NT2/D1 (cell line): ENCODE results near the gene GATA6.
"Not testable (repeated sequence)": the region's sequence is repeated elsewhere in the genome, so short reads cannot be mapped to it uniquely, and the experiment has no call there.

Experiments used
- DNase-seq: peaks from one replicate; pipeline ENCODE4 v3.0.0-alpha.2; 2011; ENCODE audit warnings: low read depth, low spot score
- H3K27me3 ChIP-seq: 2 replicates; pipeline ENCODE4 v1.6.0; 2011; ENCODE audit warnings: mild to moderate bottlenecking; ENCODE audit not compliant: insufficient read length, insufficient read depth
- H3K36me3 ChIP-seq: 2 replicates; pipeline ENCODE4 v1.6.1; 2011; ENCODE audit warnings: mild to moderate bottlenecking, low read length, mixed read lengths; ENCODE audit not compliant: insufficient read depth, insufficient read length
- H3K4me1 ChIP-seq: 2 replicates; pipeline ENCODE4 v1.5.1; 2011; ENCODE audit not compliant: insufficient read depth, insufficient read length
- H3K4me3 ChIP-seq: 2 replicates; pipeline ENCODE4 v1.5.1; 2011; ENCODE audit warnings: low read depth; ENCODE audit not compliant: insufficient read length
- H3K9ac ChIP-seq: 2 replicates; pipeline ENCODE4 v1.6.0; 2011; ENCODE audit warnings: low read depth; ENCODE audit not compliant: insufficient read length
- H3K9me3 ChIP-seq: 2 replicates; pipeline ENCODE4 v1.5.1; 2011; ENCODE audit warnings: mild to moderate bottlenecking, low read length; ENCODE audit not compliant: insufficient read depth
- SUZ12 ChIP-seq: IDR thresholded peaks from 2 replicates; pipeline ENCODE4 v1.6.1; 2011; ENCODE audit not compliant: insufficient read length, insufficient read depth; ENCODE audit errors: extremely low read depth
- YY1 ChIP-seq: IDR thresholded peaks from 2 replicates; pipeline ENCODE4 v1.6.1; 2011; ENCODE audit not compliant: insufficient read length, insufficient read depth
- ZNF274 ChIP-seq: IDR thresholded peaks from 2 replicates; pipeline ENCODE4 v1.6.1; 2011; ENCODE audit warnings: mild to moderate bottlenecking, low read depth, low read length

Gene GATA6

GRCh38 chr18:22191346-22191695, 21.9 kb downstream of the GATA6 start:
- no peaks in the 10 kb centered on the region for H3K4me1 ChIP-seq
- H3K36me3 ChIP-seq = no peaks in the 10 kb centered on the region
- no peak overlapping the region for H3K9ac ChIP-seq

GRCh38 chr18:22191923-22192322, 22.5 kb downstream of the GATA6 start:
- no peak for DNase-seq
- Histone ChIP-seq H3K27me3 (no peaks in the 10 kb centered on the region), H3K4me3 (no peak overlapping the region), H3K9ac (no peak overlapping the region), H3K4me1 (no peaks in the 10 kb centered on the region), H3K36me3 (no peaks in the 10 kb centered on the region), H3K9me3 (no peaks in the 10 kb centered on the region)
- TF ChIP-seq ZNF274 (no peak), SUZ12 (no peak), YY1 (no peak)

More at GRCh38 chr18:22191346-22191695, 21.9 kb downstream of the GATA6 start:
- Histone ChIP-seq H3K4me3 (no peak overlapping the region), H3K9me3 (no peaks in the 10 kb centered on the region), H3K27me3 (no peaks in the 10 kb centered on the region)
- no peak for TF ChIP-seq ZNF274
- no peak for TF ChIP-seq YY1
- TF ChIP-seq SUZ12 = no peak
- DNase-seq = no peak

GRCh38 chr18:22193466-22193865, 24.1 kb downstream of the GATA6 start:
- Histone ChIP-seq H3K9ac (no peak overlapping the region), H3K27me3 (no peaks in the 10 kb centered on the region), H3K4me1 (no peaks in the 10 kb centered on the region), H3K4me3 (no peak overlapping the region), H3K36me3 (no peaks in the 10 kb centered on the region), H3K9me3 (no peaks in the 10 kb centered on the region)
- TF ChIP-seq ZNF274 = no peak
- TF ChIP-seq YY1 = no peak
- no peak for TF ChIP-seq SUZ12
- no peak for DNase-seq

GRCh38 chr18:22194151-22194598, 24.8 kb downstream of the GATA6 start:
- no peak for DNase-seq
- Histone ChIP-seq H3K27me3 (no peaks in the 10 kb centered on the region), H3K9ac (no peak overlapping the region), H3K9me3 (no peaks in the 10 kb centered on the region), H3K4me3 (no peak overlapping the region), H3K4me1 (no peaks in the 10 kb centered on the region), H3K36me3 (no peaks in the 10 kb centered on the region)
- TF ChIP-seq ZNF274 (no peak), YY1 (no peak), SUZ12 (no peak)

GRCh38 chr18:22195052-22195451, 25.7 kb downstream of the GATA6 start:
- Histone ChIP-seq H3K9me3 (no peaks in the 10 kb centered on the region), H3K36me3 (no peaks in the 10 kb centered on the region), H3K27me3 (no peaks in the 10 kb centered on the region), H3K9ac (no peak overlapping the region), H3K4me3 (no peak overlapping the region), H3K4me1 (no peaks in the 10 kb centered on the region)
- no peak for DNase-seq
- no peak for TF ChIP-seq YY1
- no peak for TF ChIP-seq ZNF274

GRCh38 chr18:22196943-22197342, 27.6 kb downstream of the GATA6 start:
- not testable (repeated sequence) for DNase-seq, H3K4me1 ChIP-seq, H3K36me3 ChIP-seq, H3K9me3 ChIP-seq, H3K9ac ChIP-seq, H3K27me3 ChIP-seq, H3K4me3 ChIP-seq

GRCh38 chr18:22197668-22198067, 28.3 kb downstream of the GATA6 start:
- Histone ChIP-seq H3K4me1 (no peaks in the 10 kb centered on the region), H3K4me3 (no peak overlapping the region), H3K27me3 (no peaks in the 10 kb centered on the region), H3K9ac (no peak overlapping the region), H3K9me3 (no peaks in the 10 kb centered on the region), H3K36me3 (peaks cover 5% of the 10 kb centered on the region)
- DNase-seq = no peak
- no peak for TF ChIP-seq ZNF274
- no peak for TF ChIP-seq SUZ12
- TF ChIP-seq YY1 = no peak

GRCh38 chr18:22198163-22198562, 28.8 kb downstream of the GATA6 start:
- H3K4me1 ChIP-seq = no peaks in the 10 kb centered on the region
- no peaks in the 10 kb centered on the region for H3K27me3 ChIP-seq
- DNase-seq = no peak
- no peak overlapping the region for H3K4me3 ChIP-seq
- peaks cover 5% of the 10 kb centered on the region for H3K36me3 ChIP-seq
- H3K9me3 ChIP-seq = no peaks in the 10 kb centered on the region
- TF ChIP-seq ZNF274 (no peak), YY1 (no peak), SUZ12 (no peak)
- no peak overlapping the region for H3K9ac ChIP-seq
